ENCODE results near the gene MPST.

GRCh38 chr22:37032535-37033460 lies 13.3 kb downstream of the MPST start:
- TF ChIP-seq CTCF (IDR thresholded peaks at IDR 0.05; ENCODE audit: insufficient read depth, low read length, poor library complexity, severe bottlenecking): no peak
- TF ChIP-seq EZH2phosphoT487 (conservative IDR thresholded peaks at IDR 0.05; ENCODE audit: low read length): no peak

Measured in SU-DHL-6 (cell line).